K562 (cell line): Measurements from ENCODE around the gene MTPN. TPM values are rescaled to one million over a fixed set of nuclear protein-coding genes. Genes with fewer than 3 reads are reported as not detected.

Experiments used
- ASH1L ChIP-seq: fragments of 450-650 bp; IDR thresholded peaks from 2 replicates; pipeline ENCODE4 v1.6.1; 2018; ENCODE audit warnings: borderline replicate concordance, mild to moderate bottlenecking, low read depth; ENCODE audit not compliant: partially characterized antibody
- EP400 ChIP-seq: fragments of 450-650 bp; IDR thresholded peaks from 2 replicates; pipeline ENCODE4 v1.6.1; 2017; ENCODE audit warnings: antibody characterized with exemption, mild to moderate bottlenecking, moderate library complexity
- FOXJ3 ChIP-seq: sonication (generic); formaldehyde crosslinking; IDR thresholded peaks from 2 replicates; pipeline ENCODE4 v1.4.0; 2020; ENCODE audit warnings: mild to moderate bottlenecking, missing genetic modification reagents
- GABPB1 ChIP-seq: sonication (generic); formaldehyde crosslinking; IDR thresholded peaks from 2 replicates; pipeline ENCODE4 v1.8.0; 2022; ENCODE audit warnings: mild to moderate bottlenecking, missing genetic modification reagents
- GTF2E2 ChIP-seq: fragments of 200-800 bp; sonication (Bioruptor generic); IDR thresholded peaks from 2 replicates; pipeline ENCODE4 v1.6.1; 2016; ENCODE audit warnings: missing genetic modification characterization, missing compliant biosample characterization
- HLTF ChIP-seq: fragments of 450-650 bp; IDR thresholded peaks from 2 replicates; pipeline ENCODE4 v1.6.1; 2016
- HNRNPH1 ChIP-seq: fragments of 200-400 bp; formaldehyde crosslinking; optimal IDR thresholded peaks from 2 replicates; pipeline ENCODE3; 2017; ENCODE audit warnings: low read depth, mild to moderate bottlenecking, low read length, moderate library complexity
- MEF2D ChIP-seq: conservative IDR thresholded peaks from 2 replicates; pipeline ENCODE4 v1.6.1; 2016; ENCODE audit warnings: low read depth, missing genetic modification characterization, missing compliant biosample characterization
- NFIC ChIP-seq: fragments of 450-650 bp; IDR thresholded peaks from 2 replicates; pipeline ENCODE4 v1.6.1; 2017; ENCODE audit warnings: mild to moderate bottlenecking, inconsistent platforms
- RAD21 ChIP-seq, 2 experiments: fragments of 250-450 bp in 1 of 2; fragments of 450-650 bp in 1 of 2; sonication (Bioruptor Pico) in 1 of 2; formaldehyde crosslinking in 1 of 2; IDR thresholded peaks in 1 of 2; conservative IDR thresholded peaks in 1 of 2; 2 replicates each; pipeline versions ENCODE4 v1.4.0 to v1.8.0; 2020 to 2022; ENCODE audit warnings: mild to moderate bottlenecking in 2 of 2, moderate library complexity in 1 of 2
- SMAD3 ChIP-seq: fragments of 450-650 bp; formaldehyde crosslinking; conservative IDR thresholded peaks from 2 replicates; pipeline ENCODE4 v1.4.0; 2020; ENCODE audit warnings: mild to moderate bottlenecking
- TFAM ChIP-seq: fragments of 250-450 bp; sonication (Bioruptor Pico); conservative IDR thresholded peaks from 2 replicates; pipeline ENCODE4 v1.5.0; 2021; ENCODE audit warnings: mild to moderate bottlenecking, moderate library complexity
- ZNF263 ChIP-seq: sonication (generic); formaldehyde crosslinking; IDR thresholded peaks from 2 replicates; pipeline ENCODE4 v1.8.0; 2022; ENCODE audit warnings: mild to moderate bottlenecking, missing genetic modification reagents, borderline replicate concordance
- ZNF586 ChIP-seq: fragments of 450-650 bp; formaldehyde crosslinking; conservative IDR thresholded peaks from 2 replicates; pipeline ENCODE4 v1.4.0; 2020; ENCODE audit warnings: mild to moderate bottlenecking, moderate library complexity
- ZNF778 ChIP-seq: fragments of 450-650 bp; formaldehyde crosslinking; IDR thresholded peaks from 2 replicates; pipeline ENCODE4 v1.4.0; 2020; ENCODE audit warnings: mild to moderate bottlenecking, moderate library complexity
- polyA plus RNA-seq, 8 experiments: library from polyadenylated mRNA; depleted of rRNA in 4 of 8; stranded (reverse) in 5 of 8; unstranded in 3 of 8; fragments of >200 nt; fragmentation: Nextera tagmentation in 2 of 8; fragmentation: Illumina TruSeq in 1 of 8; extraction: Ambion mirVana in 2 of 8; extraction: Trizol in 1 of 8; gene quantifications; 2 replicates each; pipeline versions ENCODE4 v1.2.1 to v1.2.3, GENCODE V29; 2011 to 2014; ENCODE audit warnings: inconsistent platforms in 1 of 8, missing spikeins in 1 of 8
- total RNA-seq, 7 experiments: library from RNA; depleted of rRNA in 6 of 7; stranded (reverse); fragments of >200 nt in 6 of 7; fragmentation: Illumina TruSeq in 2 of 7; extraction: Trizol in 2 of 7; gene quantifications; 2 replicates each; pipeline versions ENCODE4 v1.2.1 to v1.2.3, GENCODE V29; 2011 to 2021; ENCODE audit warnings: low replicate concordance in 1 of 7
- TF ChIP-seq, protein P1 (sequence below), 2 experiments: fragments of 450-650 bp in 1 of 2; sonication (generic) in 1 of 2; formaldehyde crosslinking in 1 of 2; IDR thresholded peaks; 2 replicates each; pipeline versions ENCODE4 v1.7.1 to v1.9.0; 2016 to 2022; ENCODE audit warnings: inconsistent platforms in 1 of 2, mild to moderate bottlenecking in 1 of 2, missing genetic modification reagents in 1 of 2
- TF ChIP-seq, protein P2 (sequence below): sonication (generic); formaldehyde crosslinking; IDR thresholded peaks from 2 replicates; pipeline ENCODE4 v1.8.0; 2022; ENCODE audit warnings: mild to moderate bottlenecking, missing genetic modification reagents

The MTPN gene
- total and polyA plus RNA-seq, 9 of the 15 experiments (the other 6 are each of a cell fraction or from before 2014, with no cell fraction given) = 68.5 to 261 (median 156) TPM

DNA sequence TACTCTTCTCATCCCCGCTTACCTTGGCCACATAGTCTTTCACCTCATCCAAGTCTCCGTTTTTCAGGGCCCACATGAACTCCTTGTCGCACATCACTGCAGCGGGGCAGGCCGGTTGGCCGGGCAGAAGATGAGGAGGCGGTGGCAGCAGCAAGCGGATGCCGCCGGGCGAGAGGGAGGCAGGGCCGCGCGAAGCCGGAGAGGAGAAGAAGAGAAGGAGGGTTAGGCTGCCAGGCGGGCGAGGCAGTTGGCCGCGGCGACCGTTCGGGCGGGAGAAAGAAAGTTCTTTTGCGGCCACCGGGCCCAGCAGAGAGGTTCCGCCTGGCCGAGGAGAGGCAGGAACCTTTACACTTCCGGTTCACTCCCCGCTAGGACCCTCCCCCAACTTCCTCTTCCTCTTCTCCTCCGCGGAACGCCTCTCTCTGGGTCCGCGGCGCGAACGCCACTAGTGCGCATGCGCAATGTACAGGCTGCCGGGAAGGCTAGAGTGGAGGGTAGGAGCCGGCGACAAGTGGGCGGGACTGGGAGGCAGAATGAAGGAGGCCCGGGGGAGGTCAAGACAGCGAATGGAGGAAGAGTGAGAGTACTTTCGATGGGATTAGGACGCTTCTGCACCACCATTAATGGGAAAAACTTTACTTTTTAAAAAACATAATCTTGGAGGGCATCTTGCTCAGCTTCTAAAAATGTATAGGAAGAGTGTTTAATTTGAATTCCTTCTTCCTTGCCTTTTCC, at the start of gene MTPN (continued):
- TF ChIP-seq, protein P1, sequence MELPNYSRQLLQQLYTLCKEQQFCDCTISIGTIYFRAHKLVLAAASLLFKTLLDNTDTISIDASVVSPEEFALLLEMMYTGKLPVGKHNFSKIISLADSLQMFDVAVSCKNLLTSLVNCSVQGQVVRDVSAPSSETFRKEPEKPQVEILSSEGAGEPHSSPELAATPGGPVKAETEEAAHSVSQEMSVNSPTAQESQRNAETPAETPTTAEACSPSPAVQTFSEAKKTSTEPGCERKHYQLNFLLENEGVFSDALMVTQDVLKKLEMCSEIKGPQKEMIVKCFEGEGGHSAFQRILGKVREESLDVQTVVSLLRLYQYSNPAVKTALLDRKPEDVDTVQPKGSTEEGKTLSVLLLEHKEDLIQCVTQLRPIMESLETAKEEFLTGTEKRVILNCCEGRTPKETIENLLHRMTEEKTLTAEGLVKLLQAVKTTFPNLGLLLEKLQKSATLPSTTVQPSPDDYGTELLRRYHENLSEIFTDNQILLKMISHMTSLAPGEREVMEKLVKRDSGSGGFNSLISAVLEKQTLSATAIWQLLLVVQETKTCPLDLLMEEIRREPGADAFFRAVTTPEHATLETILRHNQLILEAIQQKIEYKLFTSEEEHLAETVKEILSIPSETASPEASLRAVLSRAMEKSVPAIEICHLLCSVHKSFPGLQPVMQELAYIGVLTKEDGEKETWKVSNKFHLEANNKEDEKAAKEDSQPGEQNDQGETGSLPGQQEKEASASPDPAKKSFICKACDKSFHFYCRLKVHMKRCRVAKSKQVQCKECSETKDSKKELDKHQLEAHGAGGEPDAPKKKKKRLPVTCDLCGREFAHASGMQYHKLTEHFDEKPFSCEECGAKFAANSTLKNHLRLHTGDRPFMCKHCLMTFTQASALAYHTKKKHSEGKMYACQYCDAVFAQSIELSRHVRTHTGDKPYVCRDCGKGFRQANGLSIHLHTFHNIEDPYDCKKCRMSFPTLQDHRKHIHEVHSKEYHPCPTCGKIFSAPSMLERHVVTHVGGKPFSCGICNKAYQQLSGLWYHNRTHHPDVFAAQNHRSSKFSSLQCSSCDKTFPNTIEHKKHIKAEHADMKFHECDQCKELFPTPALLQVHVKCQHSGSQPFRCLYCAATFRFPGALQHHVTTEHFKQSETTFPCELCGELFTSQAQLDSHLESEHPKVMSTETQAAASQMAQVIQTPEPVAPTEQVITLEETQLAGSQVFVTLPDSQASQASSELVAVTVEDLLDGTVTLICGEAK (IDR thresholded peaks at IDR 0.05) = peak; percentile 98
- TF ChIP-seq, protein P1 (CRISPR knock-in tag; IDR thresholded peaks at IDR 0.05) = no peak
- TF ChIP-seq ZNF778 (CRISPR knock-in tag) (no peak), FOXJ3 (CRISPR knock-in tag) (no peak), ZNF586 (CRISPR knock-in tag) (no peak), HNRNPH1 (no peak), MEF2D (tag) (no peak), HLTF (0 out of 2 replicates have a peak, but pooled peaks have one; percentile 33), ZNF263 (no peak), TFAM (CRISPR knock-in tag) (no peak), GTF2E2 (tag) (no peak), NFIC (peak; percentile 22; the same call in 1 of the 2 replicates), ASH1L (no peak), SMAD3 (CRISPR knock-in tag) (no peak), EP400 (peak; percentile 85), GABPB1 (peak; percentile 96), RAD21 (CRISPR knock-in tag; conservative IDR thresholded peaks at IDR 0.05 in 1 of 2, IDR thresholded peaks at IDR 0.05 in 1 of 2) (no peak; a peak in 1 of 4 replicates)
- TF ChIP-seq, protein P2, sequence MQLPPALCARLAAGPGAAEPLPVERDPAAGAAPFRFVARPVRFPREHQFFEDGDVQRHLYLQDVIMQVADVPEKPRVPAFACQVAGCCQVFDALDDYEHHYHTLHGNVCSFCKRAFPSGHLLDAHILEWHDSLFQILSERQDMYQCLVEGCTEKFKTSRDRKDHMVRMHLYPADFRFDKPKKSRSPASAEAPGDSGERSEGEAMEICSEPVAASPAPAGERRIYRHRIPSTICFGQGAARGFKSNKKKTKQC (CRISPR knock-in tag) = no peak; the same call in 1 of the 2 replicates
